B cell (primary cell): Measurements from ENCODE around the gene KRT6C. TPM values are rescaled to one million over a fixed set of nuclear protein-coding genes. Genes with fewer than 3 reads are reported as not detected.

ENCODE experiments used
- ATAC-seq: fragments of 200-7000 bp; cut with Tn5 transposase; one replicate; pipeline ENCODE4 v1.10.0; 2021; ENCODE audit warnings: low read depth, mild to moderate bottlenecking, moderate number of reproducible peaks, moderate library complexity
- CTCF ChIA-PET: fragments of 350-600 bp; sonication (Branson Sonifier 250); formaldehyde crosslinking; loops from one replicate; lab custom pipeline; 2021; ENCODE audit warnings: antibody characterized with exemption, inconsistent platforms; lab: Charles Lee
- POLR2A ChIA-PET: fragments of 350-600 bp; sonication (Branson Sonifier 250); formaldehyde crosslinking; loops from one replicate; lab custom pipeline; 2021; ENCODE audit warnings: antibody characterized with exemption; lab: Charles Lee
- DNase-seq: peaks from one replicate; pipeline ENCODE4 v3.0.0; 2013
- H2AFZ ChIP-seq: 2 replicates; pipeline ENCODE4 v1.6.1; 2012; ENCODE audit warnings: mild to moderate bottlenecking, low read depth, low read length; ENCODE audit not compliant: insufficient read depth, poor library complexity, severe bottlenecking
- H3K27ac ChIP-seq, 2 donors: 1 replicate in 1 of 2; 2 replicates in 1 of 2; pipeline ENCODE4 v1.5.1; 2012 to 2013; ENCODE audit warnings: low read length in 2 of 2, mild to moderate bottlenecking in 2 of 2, moderate library complexity in 1 of 2
- H3K27me3 ChIP-seq, 4 experiments: fragments of 200-600 bp in 1 of 4; sonication (generic) in 1 of 4; replicated peaks in 1 of 4; 1 replicate in 2 of 4; 2 replicates in 2 of 4; pipeline versions ENCODE4 v1.6.1 to v1.7.0; 2013 to 2016; ENCODE audit warnings: low read length in 3 of 4, mild to moderate bottlenecking in 2 of 4, mixed read lengths in 1 of 4, moderate library complexity in 1 of 4; ENCODE audit not compliant: insufficient read depth in 4 of 4, control insufficient read depth in 3 of 4; ENCODE audit errors: control extremely low read depth in 1 of 4
- H3K36me3 ChIP-seq, 2 experiments: replicated peaks in 1 of 2; 1 replicate in 1 of 2; 2 replicates in 1 of 2; pipeline versions ENCODE4 v1.6.1 to v1.7.1; 2013; ENCODE audit warnings: low read length in 1 of 2; ENCODE audit not compliant: insufficient read depth in 2 of 2, control insufficient read depth in 1 of 2; ENCODE audit errors: control extremely low read depth in 1 of 2, extremely low read depth in 1 of 2
- H3K4me1 ChIP-seq, 2 donors: fragments of 200-600 bp in 1 of 2; sonication (generic) in 1 of 2; 1 replicate in 1 of 2; 2 replicates in 1 of 2; pipeline versions ENCODE4 v1.5.1 to v1.6.1; 2013 to 2017; ENCODE audit warnings: low read length in 2 of 2; ENCODE audit not compliant: control insufficient read depth in 2 of 2, insufficient read depth in 2 of 2
- H3K4me2 ChIP-seq: replicated peaks from 2 replicates; pipeline ENCODE3; 2012; ENCODE audit warnings: mild to moderate bottlenecking, low read depth, low read length; ENCODE audit not compliant: poor library complexity, severe bottlenecking
- H3K4me3 ChIP-seq, 5 experiments: fragments of 200-600 bp in 1 of 5; sonication (generic) in 1 of 5; 1 replicate in 3 of 5; 2 replicates in 2 of 5; pipeline versions ENCODE4 v1.5.1 to v1.7.0; 2011 to 2016; ENCODE audit warnings: low read length in 4 of 5, mild to moderate bottlenecking in 4 of 5, low read depth in 2 of 5, control low read depth in 1 of 5, moderate library complexity in 1 of 5; ENCODE audit not compliant: insufficient read depth in 1 of 5; ENCODE audit errors: control extremely low read depth in 1 of 5, extremely low read depth in 1 of 5
- H3K79me2 ChIP-seq: fragments of 200-600 bp; sonication (generic); one replicate; pipeline ENCODE4 v1.6.0; 2016; ENCODE audit warnings: low read length; ENCODE audit not compliant: control insufficient read depth, insufficient read depth
- H3K9ac ChIP-seq: fragments of 200-600 bp; sonication (generic); 2 replicates; pipeline ENCODE4 v1.6.1; 2017; ENCODE audit warnings: mild to moderate bottlenecking, low read length, moderate library complexity
- H3K9me3 ChIP-seq, 3 donors: one replicate each; pipeline versions ENCODE4 v1.6.1 to v1.7.1; 2013; ENCODE audit warnings: low read length in 2 of 3; ENCODE audit not compliant: control insufficient read depth in 2 of 3, insufficient read depth in 1 of 3; ENCODE audit errors: control extremely low read depth in 1 of 3
- H4K20me1 ChIP-seq: 2 replicates; pipeline ENCODE4 v1.6.0; 2012; ENCODE audit warnings: mild to moderate bottlenecking, low read length; ENCODE audit not compliant: insufficient read depth, control insufficient read depth, poor library complexity, severe bottlenecking
- H3K27ac Mint-ChIP-seq: one replicate; pipeline ENCODE4 v1.8.0; 2021; ENCODE audit warnings: mixed read lengths
- H3K27me3 Mint-ChIP-seq: one replicate; pipeline ENCODE4 v1.8.0; 2021; ENCODE audit warnings: mixed read lengths
- H3K4me1 Mint-ChIP-seq: one replicate; pipeline ENCODE4 v1.8.0; 2021; ENCODE audit warnings: mixed read lengths
- H3K4me3 Mint-ChIP-seq: one replicate; pipeline ENCODE4 v1.8.0; 2021; ENCODE audit warnings: mixed read lengths
- H3K9me3 Mint-ChIP-seq: one replicate; pipeline ENCODE4 v1.8.0; 2022; ENCODE audit warnings: mixed read lengths; ENCODE audit not compliant: insufficient read depth
- EZH2 ChIP-seq: IDR thresholded peaks from 2 replicates; pipeline ENCODE4 v1.6.1; 2012; ENCODE audit warnings: borderline replicate concordance, low read depth, mild to moderate bottlenecking, moderate library complexity, low read length; ENCODE audit not compliant: insufficient read depth, poor library complexity, severe bottlenecking
- WGBS: methylation state at CpG from one replicate; pipeline ENCODE4 v1.1.5; 2013; ENCODE audit warnings: missing lambda C conversion rate; ENCODE audit not compliant: insufficient coverage; 5-methylcytosine and 5-hydroxymethylcytosine counted together
- intact Hi-C: fragments of 100-400 bp; cut with micrococcal nuclease; formaldehyde crosslinking; loops from one replicate; pipeline ENCODE4 v1.10.0; 2022
- polyA plus RNA-seq: library from polyadenylated mRNA; depleted of rRNA; stranded (reverse); fragments of >200 nt; gene quantifications from 2 replicates; pipeline ENCODE4 v1.2.3, GENCODE V29; 2012
- total RNA-seq, 2 donors: library from RNA; stranded (reverse); fragments of 120-200 nt in 1 of 2; gene quantifications; 1 replicate in 1 of 2; 2 replicates in 1 of 2; pipeline versions ENCODE4 v1.2.3 to v1.2.4, GENCODE V29; 2013 to 2022
- TF ChIP-seq, protein P1 (sequence below): fragments of 200-600 bp; IDR thresholded peaks from one replicate; pipeline ENCODE4 v1.8.0; 2022; ENCODE audit warnings: antibody characterized with exemption, mild to moderate bottlenecking

Gene KRT6C
- total and polyA plus RNA-seq, 2 donors (not counting 1 experiment from before 2014, with no cell fraction given) = not detected

DNA sequence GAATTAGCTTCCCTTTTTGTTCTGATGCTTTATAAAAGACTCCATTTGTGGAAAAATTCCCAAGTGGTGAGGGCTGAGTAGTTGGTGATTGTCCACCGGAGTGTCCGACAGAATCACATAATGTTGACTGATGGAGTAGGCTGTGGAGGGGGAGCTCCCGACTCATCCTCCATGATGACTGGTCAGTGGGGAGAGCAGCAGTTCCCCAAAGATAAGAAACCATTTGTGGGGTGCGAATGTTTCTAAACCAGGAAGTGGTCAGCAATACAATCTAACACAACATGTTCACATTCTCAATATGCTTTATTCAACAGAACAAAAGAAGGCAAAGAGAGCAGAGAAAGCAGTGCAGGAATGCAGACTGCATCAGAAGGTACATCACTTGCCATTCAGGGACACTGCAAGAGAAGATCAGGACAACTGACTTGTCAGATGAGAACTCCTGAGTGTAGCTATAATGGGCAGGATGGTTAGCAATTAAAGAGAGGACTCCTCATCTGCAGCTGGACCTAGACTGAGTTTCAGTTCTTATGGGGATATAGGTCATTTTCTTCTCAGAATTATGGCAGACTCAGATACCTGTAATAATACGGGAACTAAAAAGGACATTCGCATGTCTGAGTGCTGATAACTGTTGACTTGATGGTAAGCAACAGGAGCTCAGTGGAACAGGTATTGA, 27.1 kb downstream of the KRT6C start:
- TF ChIP-seq, protein P1, sequence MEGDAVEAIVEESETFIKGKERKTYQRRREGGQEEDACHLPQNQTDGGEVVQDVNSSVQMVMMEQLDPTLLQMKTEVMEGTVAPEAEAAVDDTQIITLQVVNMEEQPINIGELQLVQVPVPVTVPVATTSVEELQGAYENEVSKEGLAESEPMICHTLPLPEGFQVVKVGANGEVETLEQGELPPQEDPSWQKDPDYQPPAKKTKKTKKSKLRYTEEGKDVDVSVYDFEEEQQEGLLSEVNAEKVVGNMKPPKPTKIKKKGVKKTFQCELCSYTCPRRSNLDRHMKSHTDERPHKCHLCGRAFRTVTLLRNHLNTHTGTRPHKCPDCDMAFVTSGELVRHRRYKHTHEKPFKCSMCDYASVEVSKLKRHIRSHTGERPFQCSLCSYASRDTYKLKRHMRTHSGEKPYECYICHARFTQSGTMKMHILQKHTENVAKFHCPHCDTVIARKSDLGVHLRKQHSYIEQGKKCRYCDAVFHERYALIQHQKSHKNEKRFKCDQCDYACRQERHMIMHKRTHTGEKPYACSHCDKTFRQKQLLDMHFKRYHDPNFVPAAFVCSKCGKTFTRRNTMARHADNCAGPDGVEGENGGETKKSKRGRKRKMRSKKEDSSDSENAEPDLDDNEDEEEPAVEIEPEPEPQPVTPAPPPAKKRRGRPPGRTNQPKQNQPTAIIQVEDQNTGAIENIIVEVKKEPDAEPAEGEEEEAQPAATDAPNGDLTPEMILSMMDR = no peak
- WGBS = 69% methylated on average over 4 of the region's 6 CpGs
- H3K4me2 ChIP-seq = no peak overlapping the region
- no peak overlapping the region for H2AFZ ChIP-seq
- DNase-seq = no peak
- no peaks in the 10 kb centered on the region for H3K36me3 ChIP-seq
- H3K9ac ChIP-seq = no peak overlapping the region
- H3K27me3 Mint-ChIP-seq = peaks cover 27% of the 10 kb centered on the region
- ChIA-PET POLR2A (no interaction called here), CTCF (no interaction called here)
- no peak overlapping the region for H3K27ac ChIP-seq
- H3K9me3 Mint-ChIP-seq = peaks cover 2% of the 10 kb centered on the region
- no peaks in the 10 kb centered on the region for H4K20me1 ChIP-seq
- ATAC-seq = no peak
- no peaks in the 10 kb centered on the region for H3K4me1 ChIP-seq
- H3K79me2 ChIP-seq = no peaks in the 10 kb centered on the region
- no peak overlapping the region for H3K4me3 Mint-ChIP-seq
- peaks cover 3% of the 10 kb centered on the region for H3K4me1 Mint-ChIP-seq
- no peak overlapping the region for H3K4me3 ChIP-seq
- peaks cover 0 to 3% (median 0%) of the 10 kb centered on the region in 4 experiments for H3K27me3 ChIP-seq
- H3K27ac Mint-ChIP-seq = no peak overlapping the region
- intact Hi-C loops = no loop called here
- H3K9me3 ChIP-seq = no peaks in the 10 kb centered on the region

DNA sequence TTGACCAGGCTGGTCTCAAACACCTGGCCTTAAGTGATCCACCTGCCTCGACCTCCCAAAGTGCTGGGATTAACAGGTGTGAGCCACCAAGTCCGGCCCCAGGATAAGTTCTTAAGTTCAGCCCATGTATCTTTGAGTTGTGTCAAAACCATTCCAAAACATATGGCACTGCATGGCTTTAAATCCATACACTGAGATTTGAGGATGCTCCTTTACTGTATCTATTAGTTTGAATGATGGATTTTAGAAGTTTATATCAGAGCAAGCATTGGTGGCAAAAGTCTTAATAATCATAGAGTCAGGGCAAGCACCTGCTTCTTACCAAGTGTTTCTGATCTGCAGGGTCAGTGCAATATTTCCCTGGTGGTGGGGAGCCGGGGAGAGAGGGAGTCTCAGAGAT, 27.7 kb downstream of the KRT6C start:
- Histone ChIP-seq H3K79me2 (no peaks in the 10 kb centered on the region), H3K27ac (no peak overlapping the region), H4K20me1 (no peaks in the 10 kb centered on the region), H3K36me3 (no peaks in the 10 kb centered on the region), H3K9ac (no peak overlapping the region), H3K9me3 (no peaks in the 10 kb centered on the region), H3K4me1 (no peaks in the 10 kb centered on the region), H3K4me2 (no peak overlapping the region), H2AFZ (no peak overlapping the region), H3K4me3 (no peak overlapping the region), H3K27me3 (peaks cover 0 to 3% (median 0%) of the 10 kb centered on the region in 4 experiments)
- 75% methylated on average over 2 of the region's 3 CpGs for WGBS
- ChIA-PET CTCF (no interaction called here), POLR2A (no interaction called here)
- ATAC-seq = no peak
- intact Hi-C loops = no loop called here
- Mint-ChIP-seq H3K4me3 (no peak overlapping the region), H3K27me3 (peaks cover 32% of the 10 kb centered on the region), H3K9me3 (peaks cover 2% of the 10 kb centered on the region), H3K4me1 (peaks cover 3% of the 10 kb centered on the region), H3K27ac (no peak overlapping the region)
- no peak for DNase-seq
- TF ChIP-seq EZH2 = no peak
- TF ChIP-seq, protein P1 = no peak
